Large intestine (tissue), 1 donor: ENCODE measurements around the gene ANLN. TPM values are rescaled to one million over a fixed set of nuclear protein-coding genes. Genes with fewer than 3 reads are reported as not detected.

Experiments used
- polyA plus RNA-seq: library from polyadenylated mRNA; unstranded; fragments of 120-200 nt; gene quantifications from one replicate; pipeline ENCODE4 v1.2.1, GENCODE V29; 2013

Gene ANLN
- polyA plus RNA-seq, 1 donor, result 19.4 TPM

Other genes starting within 250 kb of the ANLN start
- 8.4 TPM for gene EEPD1, start 236.6 kb upstream of the ANLN start, polyA plus RNA-seq